Thymus (tissue), 11 donors: ENCODE data around the gene HSF2. TPM values are rescaled to one million over a fixed set of nuclear protein-coding genes. Genes with fewer than 3 reads are reported as not detected.
"Not testable (repeated sequence)": the region's sequence is repeated elsewhere in the genome, so short reads cannot be mapped to it uniquely, and the experiment has no call there.

Source experiments
- DNase-seq, 9 donors: peaks; one replicate each; pipeline ENCODE4 v3.0.0-alpha.2; 2013; ENCODE audit warnings: low spot score in 9 of 9, low read depth in 6 of 9, missing footprints in 1 of 9
- H3K27ac ChIP-seq, 2 donors: one replicate each; pipeline ENCODE4 v1.5.1; 2013; ENCODE audit warnings: control low read depth in 1 of 2, low read depth in 1 of 2, low read length in 1 of 2, mild to moderate bottlenecking in 1 of 2, moderate library complexity in 1 of 2
- H3K27me3 ChIP-seq, 2 donors: one replicate each; pipeline ENCODE4 v1.5.1; 2013; ENCODE audit warnings: low read length in 1 of 2; ENCODE audit not compliant: control insufficient read depth in 2 of 2, insufficient read depth in 1 of 2
- H3K36me3 ChIP-seq, 2 donors: one replicate each; pipeline ENCODE4 v1.5.1; 2013; ENCODE audit warnings: low read length in 1 of 2, mild to moderate bottlenecking in 1 of 2, moderate library complexity in 1 of 2; ENCODE audit not compliant: control insufficient read depth in 2 of 2, insufficient read depth in 2 of 2
- H3K4me1 ChIP-seq, 2 donors: one replicate each; pipeline ENCODE4 v1.5.1; 2013; ENCODE audit warnings: low read length in 2 of 2; ENCODE audit not compliant: control insufficient read depth in 2 of 2, insufficient read depth in 2 of 2
- H3K4me3 ChIP-seq, 2 donors: one replicate each; pipeline ENCODE4 v1.5.1; 2013; ENCODE audit warnings: low read length in 2 of 2, control low read depth in 1 of 2, mild to moderate bottlenecking in 1 of 2
- H3K9me3 ChIP-seq, 2 donors: one replicate each; pipeline ENCODE4 v1.5.1; 2013; ENCODE audit warnings: low read length in 1 of 2, mild to moderate bottlenecking in 1 of 2; ENCODE audit not compliant: control insufficient read depth in 2 of 2, insufficient read depth in 1 of 2
- WGBS: extraction: QIAGEN DNeasy Blood & Tissue Kit; methylation state at CpG from one replicate; pipeline ENCODE4 v1.1.7; 2013; 5-methylcytosine and 5-hydroxymethylcytosine counted together
- polyA plus RNA-seq: library from polyadenylated mRNA; stranded (reverse); fragments of 200-250 nt; gene quantifications from one replicate; pipeline ENCODE4 v1.2.3, GENCODE V29; 2013
- total RNA-seq: library from RNA; stranded (reverse); fragments of 120-200 nt; gene quantifications from one replicate; pipeline ENCODE4 v1.2.4, GENCODE V29; 2013
- donor health status: healthy.

HSF2 gene
- total and polyA plus RNA-seq, 2 donors = 22.5 to 34.1 TPM

DNA sequence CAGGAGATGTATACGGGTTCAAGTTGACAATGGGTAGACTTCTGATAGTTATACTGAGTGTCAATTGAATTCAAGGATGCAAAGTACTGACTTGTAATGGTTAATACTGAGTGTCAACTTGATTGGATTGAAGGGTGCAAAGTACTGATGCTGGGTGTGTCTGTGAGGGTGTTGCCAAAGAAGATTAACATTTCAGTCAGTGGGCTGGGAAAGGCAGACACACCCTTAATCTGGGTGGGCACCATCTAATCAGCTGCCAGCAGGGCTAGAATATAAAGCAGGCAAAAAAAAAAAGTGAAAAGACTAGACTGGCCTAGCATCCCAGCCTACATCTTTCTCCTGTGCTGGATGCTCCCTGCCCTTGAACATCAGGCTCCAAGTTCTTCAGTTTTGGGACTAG, 55.7 kb downstream of the HSF2 start:
- H3K36me3 ChIP-seq = peaks cover 13 to 64% of the 10 kb centered on the region in 2 donors
- H3K4me3 ChIP-seq, H3K4me1 ChIP-seq, H3K27ac ChIP-seq, DNase-seq, H3K27me3 ChIP-seq, H3K9me3 ChIP-seq: not testable (repeated sequence)
- 95% methylated on average over 1 of the region's 1 CpG for WGBS

DNA sequence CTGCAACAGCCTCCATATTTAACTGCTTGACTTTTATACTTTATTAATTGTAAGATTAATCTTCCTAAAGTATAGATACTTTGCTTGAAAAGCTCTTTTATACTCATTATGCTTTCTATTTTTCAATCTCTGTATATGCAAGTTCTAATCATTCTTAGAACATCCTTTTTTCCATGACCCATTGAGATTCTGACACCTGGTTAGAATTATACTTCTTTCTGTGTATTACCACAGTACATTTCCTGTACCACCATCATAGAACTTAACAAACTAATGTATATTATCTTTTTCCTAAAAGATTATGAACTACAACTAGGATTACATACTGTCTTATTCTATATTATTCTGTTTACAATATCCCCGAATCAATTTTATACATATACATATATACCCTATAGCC, 58.6 kb downstream of the HSF2 start:
- WGBS = 99% methylated on average over 1 of the region's 1 CpG
- H3K36me3 ChIP-seq = peaks cover 11 to 40% of the 10 kb centered on the region in 2 donors

DNA sequence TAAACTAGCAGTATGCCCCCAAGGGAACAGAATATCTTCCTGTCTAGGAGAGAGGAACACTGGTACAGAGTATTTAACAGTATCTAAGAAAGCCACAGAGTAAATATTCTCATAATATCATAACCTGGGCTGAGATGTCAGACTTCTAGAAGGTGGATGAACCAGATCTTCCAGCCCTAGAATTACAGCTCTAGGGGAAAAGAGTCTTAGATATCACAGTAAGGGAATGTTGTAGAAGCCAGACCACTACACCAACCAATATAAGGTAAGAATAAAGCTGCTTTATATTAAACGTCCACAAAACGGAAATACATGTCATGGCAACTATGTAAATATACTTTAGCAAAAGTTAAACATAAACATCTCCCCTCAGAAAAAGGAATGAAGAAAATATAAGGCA, 59.8 kb downstream of the HSF2 start:
- Histone ChIP-seq H3K4me3 (no peak overlapping the region), H3K27ac (no peak overlapping the region), H3K27me3 (no peaks in the 10 kb centered on the region), H3K4me1 (no peaks in the 10 kb centered on the region), H3K36me3 (peaks cover 7 to 33% of the 10 kb centered on the region in 2 donors), H3K9me3 (no peaks in the 10 kb centered on the region)
- WGBS = 92% methylated on average over 2 of the region's 2 CpGs
- no peak for DNase-seq

More for the DNA sequence above, 58.6 kb downstream of the HSF2 start:
- no peak overlapping the region for H3K27ac ChIP-seq
- no peaks in the 10 kb centered on the region for H3K9me3 ChIP-seq
- H3K27me3 ChIP-seq = no peaks in the 10 kb centered on the region
- no peak for DNase-seq
- no peak overlapping the region for H3K4me3 ChIP-seq
- no peaks in the 10 kb centered on the region for H3K4me1 ChIP-seq

DNA sequence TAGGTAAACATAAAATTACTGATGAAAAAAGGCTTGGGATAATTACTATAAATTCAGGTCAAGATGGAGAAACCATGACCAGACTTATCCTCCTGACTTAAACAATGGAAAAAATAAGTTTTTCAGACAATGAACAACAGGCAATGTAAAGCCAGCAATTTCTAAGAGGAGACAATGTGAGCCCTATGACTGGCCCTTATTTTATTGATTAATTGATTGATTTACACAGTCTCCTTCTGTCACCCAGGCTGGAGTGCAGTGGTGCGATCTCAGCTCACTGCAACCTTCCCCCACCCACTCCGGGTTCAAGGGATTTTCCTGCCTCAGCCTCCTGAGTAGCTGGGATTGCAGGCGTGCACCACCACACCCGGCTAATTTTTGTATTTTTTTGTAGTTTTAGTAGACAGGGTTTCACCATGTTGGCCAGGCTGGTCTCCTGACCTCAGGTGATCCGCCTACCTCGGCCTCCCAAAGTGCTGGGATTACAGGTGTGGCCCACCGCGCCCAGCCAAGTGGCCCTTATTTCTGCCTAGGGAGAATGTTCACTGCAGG, 60.5 kb downstream of the HSF2 start:
- not testable (repeated sequence) for H3K27me3 ChIP-seq, DNase-seq, H3K4me3 ChIP-seq, H3K4me1 ChIP-seq, H3K27ac ChIP-seq, H3K9me3 ChIP-seq
- H3K36me3 ChIP-seq = peaks cover 3 to 32% of the 10 kb centered on the region in 2 donors
- WGBS = 98% methylated on average over 8 of the region's 8 CpGs

DNA sequence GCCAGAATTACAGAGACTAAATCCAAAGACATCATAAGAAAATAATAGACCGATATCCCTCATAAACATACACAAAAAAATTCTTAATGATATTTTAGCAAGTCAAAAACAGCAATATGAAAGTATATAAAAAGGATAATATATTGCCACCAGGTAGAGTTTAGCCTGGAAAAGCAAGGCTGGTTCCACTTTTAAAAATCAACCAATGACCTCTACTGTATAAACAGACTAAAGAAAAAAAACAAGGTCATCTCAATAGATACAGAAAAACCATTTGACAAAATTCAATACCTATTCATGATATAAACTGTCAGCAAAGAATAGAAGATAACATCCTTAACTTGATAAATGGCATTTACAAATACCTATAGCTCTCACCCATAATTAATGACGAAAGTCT, 62.4 kb downstream of the HSF2 start:
- Histone ChIP-seq H3K9me3 (no peaks in the 10 kb centered on the region), H3K4me1 (no peaks in the 10 kb centered on the region), H3K4me3 (no peak overlapping the region), H3K36me3 (peaks cover 5 to 37% of the 10 kb centered on the region in 2 donors), H3K27ac (no peak overlapping the region), H3K27me3 (no peaks in the 10 kb centered on the region)
- DNase-seq = no peak
- 97% methylated on average over 2 of the region's 2 CpGs for WGBS

DNA sequence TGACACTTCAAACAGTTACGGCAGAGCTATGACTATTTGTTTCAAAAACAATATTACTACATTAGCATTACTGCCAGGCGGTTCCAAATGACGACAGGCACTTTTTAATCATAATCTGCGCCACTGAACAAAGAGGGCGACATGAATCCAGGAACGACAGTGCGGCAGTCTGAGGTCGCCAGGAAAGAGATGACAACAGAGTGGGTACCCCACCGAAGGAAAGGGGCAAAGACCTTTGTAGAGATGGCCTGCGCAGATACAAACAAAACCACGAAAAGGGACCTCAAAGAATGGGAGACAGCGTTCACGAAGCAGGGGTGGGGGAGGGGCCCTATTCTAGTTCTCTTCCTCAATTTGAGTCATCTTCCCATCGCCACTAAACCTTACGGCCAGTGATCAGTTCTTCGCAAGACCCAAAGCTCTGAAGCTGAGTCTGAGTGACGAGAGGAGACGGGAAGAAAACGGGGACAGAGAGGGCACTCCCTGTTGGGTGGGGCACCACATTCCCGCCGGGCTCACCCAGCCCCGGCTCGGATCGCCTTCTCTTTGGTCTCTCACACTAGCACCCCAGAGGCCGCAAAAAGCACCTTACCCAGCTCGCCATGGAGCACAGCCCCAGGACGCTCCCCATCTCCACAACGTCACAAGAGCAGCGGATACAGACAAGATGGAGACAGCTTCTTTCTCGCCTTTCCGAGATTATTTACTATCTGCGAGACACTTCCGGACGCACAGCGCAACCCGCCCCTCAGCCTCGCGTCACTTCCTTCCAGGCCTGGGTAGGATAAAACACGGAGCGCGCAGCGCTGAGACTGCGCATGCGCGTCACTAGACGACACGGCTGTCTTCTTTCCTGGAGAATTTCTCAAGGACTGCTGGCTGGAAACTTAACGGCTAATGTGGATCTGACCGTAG, 71.9 kb downstream of the HSF2 start, which contains the start of gene SERINC1:
Gene SERINC1 (minus strand): TSS at position 701 of the 915 bp plus-strand sequence. CDS start 70 bp downstream, at position 631.
- H3K36me3 ChIP-seq = peaks cover 0 to 7% of the 10 kb centered on the region in 2 donors
- under 1% methylated on average over 49 of the region's 49 CpGs for WGBS
- H3K27ac ChIP-seq = peak within 1 kb of the TSS; percentile 96 to 98
- peaks cover 6 to 7% of the 10 kb centered on the region in 2 donors for H3K4me1 ChIP-seq
- DNase-seq = peak; percentile 87 to 97 (median 95)
- no peaks in the 10 kb centered on the region for H3K27me3 ChIP-seq
- peak within 1 kb of the TSS; percentile 74 to 88 for H3K4me3 ChIP-seq
- H3K9me3 ChIP-seq = no peaks in the 10 kb centered on the region

DNA sequence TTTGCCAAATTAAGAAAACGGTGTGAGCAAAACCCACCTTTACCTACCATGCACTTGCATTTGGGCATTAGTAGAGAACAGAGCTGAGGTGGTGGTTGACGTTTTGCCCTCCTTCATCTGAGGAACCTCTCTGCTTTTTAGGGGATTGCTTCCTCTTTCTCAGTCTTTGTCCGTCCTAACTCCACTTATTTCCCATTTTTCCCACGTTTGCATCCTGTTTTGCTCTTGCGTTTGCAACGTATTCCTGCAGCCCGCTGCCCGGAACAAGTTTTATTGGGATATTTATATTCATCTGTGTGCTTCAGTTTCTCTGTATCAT, 72.5 kb downstream of the HSF2 start:
- Histone ChIP-seq H3K4me3 (peak overlapping the region; percentile 74 to 88), H3K4me1 (peaks cover 6 to 7% of the 10 kb centered on the region in 2 donors), H3K36me3 (peaks cover 0 to 1% of the 10 kb centered on the region in 2 donors), H3K9me3 (no peaks in the 10 kb centered on the region), H3K27ac (peak overlapping the region; percentile 76 to 96), H3K27me3 (no peaks in the 10 kb centered on the region)
- no peak for DNase-seq
- WGBS = under 1% methylated on average over 8 of the region's 8 CpGs

DNA sequence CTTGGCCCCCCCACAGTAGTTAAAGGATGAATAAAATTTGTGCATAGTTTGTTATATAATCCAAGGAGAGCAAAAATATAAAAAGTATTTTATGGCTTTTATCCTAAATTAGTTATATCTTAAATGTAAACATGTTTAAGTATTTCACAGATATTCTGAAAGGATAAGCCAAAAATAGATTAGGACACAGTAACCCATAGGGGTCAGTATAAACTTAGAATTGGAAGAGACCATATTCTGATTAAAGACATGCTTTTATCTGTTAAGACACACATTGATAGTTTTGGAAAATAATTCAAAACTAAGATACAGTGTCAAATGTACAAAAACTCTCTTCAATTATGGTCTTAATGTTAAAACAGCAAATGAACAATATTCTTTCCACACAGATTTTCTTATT, 76.7 kb downstream of the HSF2 start:
- no peaks in the 10 kb centered on the region for H3K9me3 ChIP-seq
- no peaks in the 10 kb centered on the region for H3K27me3 ChIP-seq
- H3K36me3 ChIP-seq = no peaks in the 10 kb centered on the region
- no peak overlapping the region for H3K4me3 ChIP-seq
- peaks cover 0 to 4% of the 10 kb centered on the region in 2 donors for H3K4me1 ChIP-seq
- peak in 2 of 9 donors; percentile 4 to 32 for DNase-seq
- no peak overlapping the region for H3K27ac ChIP-seq

DNA sequence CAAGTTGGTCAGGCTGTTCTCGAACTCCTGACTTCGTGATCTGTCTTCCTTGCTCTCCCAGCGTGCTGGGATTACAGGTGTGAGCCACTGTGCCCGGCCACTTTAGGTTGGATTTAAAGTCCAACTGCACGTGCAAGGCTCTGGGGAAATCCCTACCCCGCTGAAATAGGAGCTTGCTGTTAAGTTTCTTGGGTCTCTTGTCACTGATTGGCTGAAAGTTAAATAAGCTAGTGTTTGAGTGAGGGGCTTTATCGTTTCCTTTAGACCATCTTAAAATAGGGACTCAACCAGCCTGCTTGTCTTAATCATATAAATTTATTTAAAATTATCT, 83.3 kb downstream of the HSF2 start:
- no peaks in the 10 kb centered on the region for H3K9me3 ChIP-seq
- no peak overlapping the region for H3K4me3 ChIP-seq
- no peak for DNase-seq
- H3K4me1 ChIP-seq = no peaks in the 10 kb centered on the region
- 77% methylated on average over 7 of the region's 7 CpGs for WGBS
- no peaks in the 10 kb centered on the region for H3K27me3 ChIP-seq
- H3K27ac ChIP-seq = no peak overlapping the region
- no peaks in the 10 kb centered on the region for H3K36me3 ChIP-seq
